ENCODE data around the gene AMBRA1.
"Not testable (repeated sequence)": the region's sequence is repeated elsewhere in the genome, so short reads cannot be mapped to it uniquely, and the experiment has no call there.

Gene AMBRA1

DNA sequence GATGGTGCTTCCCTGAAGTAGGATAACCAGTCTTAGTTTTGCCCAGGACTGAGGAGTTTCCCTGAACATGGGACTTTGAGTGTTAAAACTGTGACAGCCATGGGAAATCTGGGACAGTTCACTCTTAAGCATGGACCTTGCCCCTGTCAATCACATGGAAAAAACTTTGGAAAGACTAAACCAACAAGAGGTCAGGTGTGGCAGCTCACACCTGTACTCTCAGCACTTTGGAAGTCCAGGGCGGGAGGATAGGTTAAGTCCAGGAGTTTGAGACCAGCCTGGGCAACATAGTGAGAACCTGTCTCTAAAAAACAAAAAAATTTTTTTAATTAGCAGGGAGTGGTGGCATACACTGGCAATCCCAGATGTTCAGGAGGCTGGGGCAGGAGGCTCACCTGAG lies 3.3 kb upstream of the AMBRA1 start:
- DNase-seq (ENCODE audit: low read depth, low spot score) = no peak
- H3K4me3 ChIP-seq (ENCODE audit: low read depth, low read length) = no peak overlapping the region
- in situ Hi-C loops (cut with HindIII; ENCODE audit: low sequenced_read_pairs) = no loop called here
- TF ChIP-seq, protein P1, sequence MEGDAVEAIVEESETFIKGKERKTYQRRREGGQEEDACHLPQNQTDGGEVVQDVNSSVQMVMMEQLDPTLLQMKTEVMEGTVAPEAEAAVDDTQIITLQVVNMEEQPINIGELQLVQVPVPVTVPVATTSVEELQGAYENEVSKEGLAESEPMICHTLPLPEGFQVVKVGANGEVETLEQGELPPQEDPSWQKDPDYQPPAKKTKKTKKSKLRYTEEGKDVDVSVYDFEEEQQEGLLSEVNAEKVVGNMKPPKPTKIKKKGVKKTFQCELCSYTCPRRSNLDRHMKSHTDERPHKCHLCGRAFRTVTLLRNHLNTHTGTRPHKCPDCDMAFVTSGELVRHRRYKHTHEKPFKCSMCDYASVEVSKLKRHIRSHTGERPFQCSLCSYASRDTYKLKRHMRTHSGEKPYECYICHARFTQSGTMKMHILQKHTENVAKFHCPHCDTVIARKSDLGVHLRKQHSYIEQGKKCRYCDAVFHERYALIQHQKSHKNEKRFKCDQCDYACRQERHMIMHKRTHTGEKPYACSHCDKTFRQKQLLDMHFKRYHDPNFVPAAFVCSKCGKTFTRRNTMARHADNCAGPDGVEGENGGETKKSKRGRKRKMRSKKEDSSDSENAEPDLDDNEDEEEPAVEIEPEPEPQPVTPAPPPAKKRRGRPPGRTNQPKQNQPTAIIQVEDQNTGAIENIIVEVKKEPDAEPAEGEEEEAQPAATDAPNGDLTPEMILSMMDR (IDR thresholded peaks at IDR 0.05; ENCODE audit: low read depth, low read length) = no peak

DNA sequence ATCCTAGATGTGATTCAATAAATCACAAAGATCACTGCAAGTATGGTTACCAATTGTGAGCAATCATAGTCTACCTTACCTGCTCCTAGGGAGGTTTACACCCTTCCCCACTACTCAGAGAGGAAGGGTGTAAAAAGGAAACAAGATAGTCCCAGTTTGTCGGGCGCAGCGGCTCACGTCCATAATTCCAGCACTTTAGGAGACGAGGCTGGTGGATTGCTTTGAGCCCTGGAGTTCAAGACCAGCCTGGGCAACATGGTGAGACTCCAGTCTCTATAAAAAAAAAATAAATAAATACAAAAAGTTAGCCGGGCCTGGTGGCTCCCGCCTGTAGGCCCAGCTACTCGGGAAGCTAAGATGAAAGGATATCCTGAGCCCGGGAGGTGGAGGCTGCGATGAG lies 962 bp upstream of the AMBRA1 start:
- in situ Hi-C loops (cut with HindIII; ENCODE audit: low sequenced_read_pairs) = no loop called here
- no peak for DNase-seq (ENCODE audit: low read depth, low spot score)
- H3K4me3 ChIP-seq (ENCODE audit: low read depth, low read length) = no peak overlapping the region
- TF ChIP-seq, protein P1 (IDR thresholded peaks at IDR 0.05; ENCODE audit: low read depth, low read length) = no peak

DNA sequence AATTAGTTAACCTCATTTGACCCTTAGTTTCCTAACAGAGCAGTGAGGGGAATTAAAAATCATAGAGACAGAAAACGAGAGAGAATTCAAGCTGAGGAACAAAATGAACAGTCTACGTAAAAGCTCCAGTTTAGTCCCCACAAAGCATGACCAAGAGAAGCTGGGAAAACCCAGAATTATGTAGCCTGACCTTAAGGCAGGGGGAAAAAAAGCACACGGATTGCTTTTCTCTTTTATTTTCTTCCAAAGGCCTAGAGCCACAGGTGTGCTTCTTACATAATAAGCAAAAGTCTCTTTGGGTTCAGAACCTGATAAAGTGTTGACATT lies 514 bp upstream of the AMBRA1 start:
- TF ChIP-seq, protein P1 (IDR thresholded peaks at IDR 0.05; ENCODE audit: low read depth, low read length) = no peak
- H3K4me3 ChIP-seq (ENCODE audit: low read depth, low read length) = peak overlapping the region; percentile 78
- DNase-seq (ENCODE audit: low read depth, low spot score) = no peak
- in situ Hi-C loops (cut with HindIII; ENCODE audit: low sequenced_read_pairs) = no loop called here

DNA sequence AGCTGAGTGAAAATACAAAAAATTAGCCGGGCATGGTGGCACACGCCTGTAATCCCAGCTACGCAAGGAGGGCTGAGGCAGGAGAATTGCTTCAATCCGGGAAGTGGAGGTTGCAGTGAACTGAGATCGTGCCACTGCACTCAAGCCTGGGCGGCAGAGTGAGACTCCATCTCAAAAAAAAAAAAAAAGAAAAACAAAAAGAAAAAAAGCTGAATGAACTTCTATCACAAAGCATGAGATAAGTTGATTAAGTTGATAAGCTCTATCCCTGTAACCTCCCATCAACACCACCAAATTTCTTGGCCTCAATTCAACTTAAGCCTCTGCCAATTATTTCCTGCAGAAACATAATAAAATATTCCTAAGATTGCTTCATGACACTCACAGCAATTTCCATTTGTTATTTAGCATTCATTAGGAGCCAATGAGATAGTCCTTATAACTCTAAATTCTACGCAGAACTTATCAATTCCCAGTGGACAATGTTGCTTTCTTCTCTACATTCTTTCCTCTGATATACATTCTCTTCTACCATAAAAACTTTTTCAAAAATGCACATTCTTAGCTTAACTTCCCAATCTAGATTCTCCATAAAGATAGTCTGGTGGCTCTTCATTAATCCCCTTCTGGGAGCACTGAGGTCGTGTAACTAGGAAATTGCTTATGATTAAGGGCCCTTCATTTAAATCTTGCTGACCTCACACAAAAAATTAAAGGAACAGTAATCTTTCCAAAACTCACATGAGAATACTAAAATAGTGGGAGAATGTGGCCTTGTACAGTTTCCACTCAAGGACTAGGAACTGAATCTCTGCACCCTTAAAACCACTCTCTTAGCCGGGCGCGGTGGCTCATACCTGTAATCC lies 2.9 kb downstream of the AMBRA1 start:
- no peak for DNase-seq (ENCODE audit: low read depth, low spot score)
- TF ChIP-seq, protein P1 (IDR thresholded peaks at IDR 0.05; ENCODE audit: low read depth, low read length) = no peak
- H3K4me3 ChIP-seq (ENCODE audit: low read depth, low read length) = no peak overlapping the region
- in situ Hi-C loops (cut with HindIII; ENCODE audit: low sequenced_read_pairs) = no loop called here

DNA sequence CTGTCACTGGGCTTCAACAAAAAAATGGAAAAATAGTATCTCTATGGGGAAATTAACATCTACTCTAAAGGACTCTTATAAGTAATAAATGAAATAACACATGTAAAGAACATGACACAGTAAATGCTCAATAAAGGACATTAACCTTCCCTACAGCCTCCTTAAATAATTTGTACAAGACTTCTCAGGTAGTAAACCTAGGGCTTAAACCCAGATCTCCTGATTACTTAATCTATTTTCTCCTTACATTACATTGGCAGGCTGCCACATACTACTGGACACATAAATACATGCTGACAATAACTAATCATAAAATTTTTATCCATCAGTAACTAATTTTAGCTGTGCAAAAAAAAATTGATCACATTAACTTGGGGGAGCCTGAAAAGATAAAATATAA lies 4.9 kb downstream of the AMBRA1 start:
- no peak for DNase-seq (ENCODE audit: low read depth, low spot score)
- in situ Hi-C loops (cut with HindIII; ENCODE audit: low sequenced_read_pairs) = no loop called here
- TF ChIP-seq, protein P1 (IDR thresholded peaks at IDR 0.05; ENCODE audit: low read depth, low read length) = no peak
- no peak overlapping the region for H3K4me3 ChIP-seq (ENCODE audit: low read depth, low read length)

DNA sequence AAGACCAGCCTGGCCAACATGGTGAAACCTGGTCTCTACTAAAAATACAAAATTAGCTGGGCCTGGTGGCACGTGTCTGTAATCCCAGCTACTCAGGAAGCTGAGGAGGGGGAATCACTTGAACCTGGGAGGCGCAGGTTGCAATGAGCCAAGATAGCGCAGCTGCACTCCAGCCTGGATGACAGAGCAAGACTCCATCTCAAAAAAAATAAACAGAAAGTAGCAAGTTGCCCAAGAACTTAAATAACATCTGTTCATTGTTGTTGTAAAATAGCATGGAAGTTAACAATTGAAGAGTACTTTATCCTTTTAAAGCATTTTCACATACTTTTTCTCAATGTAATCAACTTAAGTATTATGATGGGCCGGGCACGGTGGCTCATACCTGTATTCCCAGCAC lies 5.7 kb downstream of the AMBRA1 start:
- H3K4me3 ChIP-seq (ENCODE audit: low read depth, low read length) = no peak overlapping the region
- in situ Hi-C loops (cut with HindIII; ENCODE audit: low sequenced_read_pairs) = no loop called here
- TF ChIP-seq, protein P1 (IDR thresholded peaks at IDR 0.05; ENCODE audit: low read depth, low read length) = no peak
- no peak for DNase-seq (ENCODE audit: low read depth, low spot score)

DNA sequence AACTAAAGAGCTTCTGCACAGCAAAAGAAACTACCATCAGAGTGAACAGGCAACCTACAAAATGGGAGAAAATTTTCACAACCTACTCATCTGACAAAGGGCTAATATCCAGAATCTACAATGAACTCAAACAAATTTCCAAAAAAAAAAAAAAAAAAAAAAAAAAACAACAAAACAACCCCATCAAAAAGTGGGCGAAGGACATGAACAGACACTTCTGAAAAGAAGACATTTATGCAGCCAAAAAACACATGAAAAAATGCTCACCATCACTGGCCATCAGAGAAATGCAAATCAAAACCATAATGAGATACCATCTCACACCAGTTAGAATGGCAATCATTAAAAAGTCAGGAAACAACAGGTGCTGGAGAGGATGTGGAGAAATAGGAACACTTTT lies 10.3 kb downstream of the AMBRA1 start:
- DNase-seq (ENCODE audit: low read depth, low spot score); H3K4me3 ChIP-seq (ENCODE audit: low read depth, low read length); in situ Hi-C loops (cut with HindIII; ENCODE audit: low sequenced_read_pairs): not testable (repeated sequence)
